Suprapubic skin (tissue), 4 donors: ENCODE measurements around the gene HOXA5. TPM values are rescaled to one million over a fixed set of nuclear protein-coding genes. Genes with fewer than 3 reads are reported as not detected.
A peak's percentile ranks its signal among the peaks of the same experiment; 100 is the strongest.

Source experiments
- DNase-seq, 2 donors: peaks; one replicate each; pipeline ENCODE4 v3.0.0-alpha.2; 2019; ENCODE audit warnings: low spot score in 2 of 2
- H3K27ac ChIP-seq: fragments of 200-600 bp; sonication (generic); one replicate; pipeline ENCODE4 v1.5.1; 2019
- H3K27me3 ChIP-seq: fragments of 200-600 bp; sonication (generic); one replicate; pipeline ENCODE4 v1.5.1; 2019
- H3K36me3 ChIP-seq: fragments of 200-600 bp; sonication (generic); one replicate; pipeline ENCODE4 v1.5.1; 2019
- H3K4me1 ChIP-seq: fragments of 200-600 bp; sonication (generic); one replicate; pipeline ENCODE4 v1.5.1; 2019
- H3K4me3 ChIP-seq: fragments of 200-600 bp; sonication (generic); one replicate; pipeline ENCODE4 v1.5.1; 2019; ENCODE audit warnings: mild to moderate bottlenecking
- H3K9me3 ChIP-seq: fragments of 200-600 bp; sonication (generic); one replicate; pipeline ENCODE4 v1.5.1; 2019
- EP300 ChIP-seq: sonication (generic); formaldehyde crosslinking; IDR thresholded peaks from one replicate; pipeline ENCODE4 v1.6.1; 2017; ENCODE audit warnings: antibody characterized with exemption
- POLR2A ChIP-seq, 2 donors: fragments of 450-650 bp; IDR thresholded peaks; one replicate each; pipeline ENCODE4 v1.6.1; 2017; ENCODE audit warnings: antibody characterized with exemption in 2 of 2, mild to moderate bottlenecking in 2 of 2, moderate library complexity in 2 of 2
- POLR2AphosphoS5 ChIP-seq, 3 donors: sonication (generic); formaldehyde crosslinking; IDR thresholded peaks; one replicate each; pipeline ENCODE4 v1.6.1; 2017; ENCODE audit warnings: antibody characterized with exemption in 3 of 3
- WGBS: methylation state at CpG from one replicate; pipeline ENCODE4 v1.1.5; 2018; 5-methylcytosine and 5-hydroxymethylcytosine counted together
- total RNA-seq, 4 donors: library from RNA; depleted of rRNA; stranded (reverse); fragments of >200 nt; gene quantifications; one replicate each; pipeline ENCODE4 v1.1.0, GENCODE V29; 2016
- TF ChIP-seq, protein P1 (sequence below), 2 donors: fragments of 200-600 bp in 1 of 2; fragments of 450-650 bp in 1 of 2; sonication (generic) in 1 of 2; IDR thresholded peaks; one replicate each; pipeline ENCODE4 v1.5.1; 2016 to 2019; ENCODE audit warnings: antibody characterized with exemption in 2 of 2, mild to moderate bottlenecking in 1 of 2, moderate library complexity in 1 of 2

Gene HOXA5
- total RNA-seq, 4 donors from 2014 or later = 4.7 to 16.3 (median 14.6) TPM

DNA sequence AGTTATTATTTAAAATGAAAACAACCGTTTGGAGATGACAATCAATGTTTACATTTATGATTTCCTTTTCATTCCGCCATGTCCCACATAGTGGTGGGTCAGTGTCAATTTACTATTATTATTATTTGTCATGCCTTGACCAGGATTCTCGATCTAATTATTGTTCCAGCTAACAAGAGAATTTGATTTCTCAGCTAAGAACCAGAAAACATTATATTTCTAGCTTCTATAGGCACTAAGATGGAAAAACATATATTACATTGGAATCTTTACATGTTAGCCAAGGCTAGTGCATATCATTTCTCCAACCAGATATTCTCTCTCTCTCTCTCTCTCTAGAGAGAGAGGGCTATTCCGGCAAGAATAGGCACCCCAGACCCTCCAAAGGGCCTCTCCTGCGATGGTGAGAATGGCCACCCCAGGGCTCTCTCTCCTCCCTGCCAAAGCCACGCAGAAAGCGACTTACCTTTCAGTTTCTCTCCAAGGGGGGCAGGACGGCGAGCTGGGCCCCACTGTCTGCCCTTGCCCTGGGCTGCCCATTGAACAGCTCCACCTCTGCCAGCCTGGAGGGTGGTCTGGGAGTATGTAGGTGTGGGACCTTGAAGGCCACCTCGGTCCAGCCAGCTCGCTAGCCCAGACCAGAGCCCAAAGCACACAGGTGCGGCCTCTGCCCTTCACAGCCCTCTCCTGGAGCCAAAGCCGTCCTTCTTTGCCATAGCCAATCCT lies 6.5 kb upstream of the HOXA5 start:
- no peak for TF ChIP-seq POLR2A (IDR thresholded peaks at IDR 0.05)
- no peak for TF ChIP-seq EP300
- TF ChIP-seq, protein P1, sequence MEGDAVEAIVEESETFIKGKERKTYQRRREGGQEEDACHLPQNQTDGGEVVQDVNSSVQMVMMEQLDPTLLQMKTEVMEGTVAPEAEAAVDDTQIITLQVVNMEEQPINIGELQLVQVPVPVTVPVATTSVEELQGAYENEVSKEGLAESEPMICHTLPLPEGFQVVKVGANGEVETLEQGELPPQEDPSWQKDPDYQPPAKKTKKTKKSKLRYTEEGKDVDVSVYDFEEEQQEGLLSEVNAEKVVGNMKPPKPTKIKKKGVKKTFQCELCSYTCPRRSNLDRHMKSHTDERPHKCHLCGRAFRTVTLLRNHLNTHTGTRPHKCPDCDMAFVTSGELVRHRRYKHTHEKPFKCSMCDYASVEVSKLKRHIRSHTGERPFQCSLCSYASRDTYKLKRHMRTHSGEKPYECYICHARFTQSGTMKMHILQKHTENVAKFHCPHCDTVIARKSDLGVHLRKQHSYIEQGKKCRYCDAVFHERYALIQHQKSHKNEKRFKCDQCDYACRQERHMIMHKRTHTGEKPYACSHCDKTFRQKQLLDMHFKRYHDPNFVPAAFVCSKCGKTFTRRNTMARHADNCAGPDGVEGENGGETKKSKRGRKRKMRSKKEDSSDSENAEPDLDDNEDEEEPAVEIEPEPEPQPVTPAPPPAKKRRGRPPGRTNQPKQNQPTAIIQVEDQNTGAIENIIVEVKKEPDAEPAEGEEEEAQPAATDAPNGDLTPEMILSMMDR (IDR thresholded peaks at IDR 0.05) = no peak
- peaks cover 14% of the 10 kb centered on the region for H3K27me3 ChIP-seq
- peaks cover 89% of the 10 kb centered on the region for H3K4me1 ChIP-seq
- peak; percentile 79 to 80 for DNase-seq
- WGBS = 32% methylated on average over 5 of the region's 13 CpGs
- peaks cover 8% of the 10 kb centered on the region for H3K36me3 ChIP-seq
- H3K9me3 ChIP-seq = no peaks in the 10 kb centered on the region
- peak overlapping the region; percentile 97 for H3K27ac ChIP-seq
- peak overlapping the region; percentile 53 for H3K4me3 ChIP-seq

DNA sequence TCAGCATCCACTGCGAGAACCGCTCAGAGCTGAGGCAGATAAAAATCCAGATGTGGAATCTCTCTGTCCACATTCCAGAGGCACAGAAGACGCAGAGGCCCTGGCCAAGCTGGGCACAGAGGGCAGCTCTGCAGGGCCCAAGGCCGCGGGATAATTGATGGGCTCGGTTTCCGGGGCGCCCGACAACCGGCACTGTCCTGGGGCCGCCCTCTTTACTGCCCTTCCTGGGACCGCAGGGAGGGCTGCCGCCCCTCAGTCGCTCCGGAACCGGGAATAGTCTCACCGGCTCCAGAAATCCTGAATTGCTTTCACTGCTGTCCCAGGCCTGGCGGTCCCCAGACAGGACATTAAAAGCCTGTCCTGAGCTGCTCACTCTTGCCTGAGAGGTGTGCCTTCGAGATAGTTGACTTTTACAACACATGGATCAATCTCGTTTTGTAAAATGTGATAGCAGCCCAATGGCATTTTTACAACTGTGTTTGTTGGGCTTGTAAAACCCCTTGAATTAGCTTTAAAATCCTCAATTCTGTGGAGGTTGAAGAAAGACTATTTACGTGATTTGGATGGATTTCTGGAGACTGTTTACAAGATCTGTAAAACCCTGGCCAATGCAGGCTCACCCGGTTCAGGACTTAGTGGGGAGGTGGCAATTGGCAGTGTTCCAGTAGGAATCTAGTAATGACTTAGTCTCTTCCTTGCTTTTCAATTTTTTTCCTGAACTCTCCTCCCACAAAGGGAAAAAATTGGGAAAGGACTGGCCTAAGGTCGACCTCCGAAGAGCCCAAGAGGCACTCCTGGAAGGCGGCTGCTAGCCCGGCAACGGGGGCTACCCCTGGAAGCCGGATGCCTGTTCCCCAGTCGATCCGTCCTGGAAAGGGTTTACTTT lies 5.5 kb upstream of the HOXA5 start:
- DNase-seq = no peak
- Histone ChIP-seq H3K9me3 (no peaks in the 10 kb centered on the region), H3K4me3 (peak overlapping the region; percentile 53), H3K36me3 (peaks cover 16% of the 10 kb centered on the region), H3K4me1 (peaks cover 85% of the 10 kb centered on the region), H3K27ac (peak overlapping the region; percentile 97), H3K27me3 (peaks cover 9% of the 10 kb centered on the region)
- 16% methylated on average over 16 of the region's 30 CpGs for WGBS
- TF ChIP-seq EP300 (no peak), POLR2AphosphoS5 (IDR thresholded peaks at IDR 0.05) (peak in 1 of 3 donors; percentile 8)

DNA sequence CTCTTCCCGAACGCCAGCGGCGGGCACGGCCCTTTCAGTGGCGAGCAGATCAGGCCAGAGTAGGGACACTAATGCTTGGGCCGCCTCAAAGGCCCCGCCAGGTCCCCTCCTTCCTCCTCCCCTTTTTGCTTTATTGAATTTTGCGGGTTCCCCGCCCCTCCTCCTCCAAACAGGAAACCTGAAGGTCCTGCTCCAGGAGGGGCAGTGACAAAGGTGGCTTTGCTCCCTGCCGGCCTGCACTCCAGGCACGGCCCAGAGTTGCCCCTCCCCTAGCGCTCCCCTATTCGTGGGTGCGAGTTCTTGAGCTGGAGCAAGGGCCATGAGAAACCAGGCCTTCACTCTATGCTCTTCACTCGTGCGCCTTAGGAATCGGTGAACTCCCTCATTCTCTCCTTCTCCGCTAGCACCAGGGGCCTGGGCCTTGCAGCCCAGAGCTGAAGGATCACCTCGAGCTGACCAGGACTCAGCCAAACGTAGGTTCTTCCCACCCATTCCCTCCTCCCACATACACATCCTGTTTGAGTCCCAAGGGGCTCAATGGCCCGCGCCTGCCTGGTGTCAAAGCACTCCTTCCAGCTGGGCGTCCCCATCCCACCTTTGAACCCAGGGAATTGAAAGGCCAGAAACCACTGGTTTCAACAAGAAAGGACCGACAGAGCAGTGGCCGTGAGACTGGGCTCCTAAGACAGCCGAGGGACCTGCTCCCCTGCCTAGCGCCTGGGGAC lies 4.7 kb upstream of the HOXA5 start:
- 8% methylated on average over 18 of the region's 28 CpGs for WGBS
- TF ChIP-seq, protein P1 (IDR thresholded peaks at IDR 0.05) = no peak
- TF ChIP-seq POLR2A (IDR thresholded peaks at IDR 0.05) (no peak), POLR2AphosphoS5 (IDR thresholded peaks at IDR 0.05) (no peak), EP300 (no peak)
- no peaks in the 10 kb centered on the region for H3K9me3 ChIP-seq
- peaks cover 16% of the 10 kb centered on the region for H3K36me3 ChIP-seq
- peak overlapping the region; percentile 53 for H3K4me3 ChIP-seq
- peak overlapping the region; percentile 97 for H3K27ac ChIP-seq
- peaks cover 79% of the 10 kb centered on the region for H3K4me1 ChIP-seq
- DNase-seq = peak; percentile 66 to 82
- H3K27me3 ChIP-seq = peaks cover 9% of the 10 kb centered on the region

DNA sequence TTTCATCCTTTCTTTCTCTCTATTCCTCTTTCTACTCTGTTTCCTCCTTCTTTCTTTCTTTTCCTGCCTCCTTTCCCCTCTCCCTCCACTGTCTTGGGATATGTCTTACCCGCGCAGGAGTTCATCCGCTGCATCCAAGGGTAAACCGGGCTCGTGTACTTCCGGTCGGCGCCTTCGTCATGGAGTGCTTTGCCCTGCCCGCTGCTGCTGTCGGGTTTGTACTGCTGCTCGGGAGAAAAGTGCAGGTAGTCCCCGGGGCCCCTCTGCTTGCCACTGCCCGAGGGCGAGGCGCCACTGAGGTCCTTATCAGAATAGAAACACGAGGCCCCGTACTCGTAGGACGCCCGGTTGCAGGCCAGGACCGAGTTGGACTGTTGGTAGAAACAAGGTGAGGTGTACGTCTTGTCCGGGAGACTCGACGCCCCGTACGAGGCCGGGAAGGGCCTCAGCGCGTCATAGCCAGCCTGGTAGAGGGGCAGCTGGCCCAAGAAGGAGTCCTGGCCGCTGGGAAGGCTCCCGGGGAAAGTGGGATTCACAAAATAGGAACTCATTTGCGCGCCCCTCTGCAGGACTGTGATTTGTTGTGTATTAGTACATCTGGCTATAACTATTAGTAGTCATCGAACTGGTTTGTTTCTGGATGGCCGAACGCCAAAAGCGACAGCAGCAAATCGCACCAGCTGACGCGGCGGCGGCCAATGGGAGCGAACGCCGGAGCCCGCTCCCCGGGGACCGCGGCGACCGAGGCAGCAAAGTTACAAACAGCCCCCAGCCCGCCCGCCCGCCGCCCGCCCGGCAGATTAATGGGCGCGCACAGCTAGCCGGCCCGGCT lies 3.9 kb upstream of the HOXA5 start, which contains the start of gene HOXA6:
HOXA6 (minus strand) TSS at position 576 of the 832 bp plus-strand sequence; CDS start at position 551, 25 bp downstream.
- peak; percentile 89 to 91 for DNase-seq
- no peaks in the 10 kb centered on the region for H3K9me3 ChIP-seq
- peak within 1 kb of the TSS; percentile 97 for H3K27ac ChIP-seq
- peak within 1 kb of the TSS; percentile 53 for H3K4me3 ChIP-seq
- peaks cover 16% of the 10 kb centered on the region for H3K36me3 ChIP-seq
- peaks cover 71% of the 10 kb centered on the region for H3K4me1 ChIP-seq
- 31% methylated on average over 15 of the region's 63 CpGs for WGBS
- peaks cover 4% of the 10 kb centered on the region for H3K27me3 ChIP-seq
- TF ChIP-seq POLR2AphosphoS5 (IDR thresholded peaks at IDR 0.05) (peak in 1 of 3 donors; percentile 11), POLR2A (IDR thresholded peaks at IDR 0.05) (no peak)

DNA sequence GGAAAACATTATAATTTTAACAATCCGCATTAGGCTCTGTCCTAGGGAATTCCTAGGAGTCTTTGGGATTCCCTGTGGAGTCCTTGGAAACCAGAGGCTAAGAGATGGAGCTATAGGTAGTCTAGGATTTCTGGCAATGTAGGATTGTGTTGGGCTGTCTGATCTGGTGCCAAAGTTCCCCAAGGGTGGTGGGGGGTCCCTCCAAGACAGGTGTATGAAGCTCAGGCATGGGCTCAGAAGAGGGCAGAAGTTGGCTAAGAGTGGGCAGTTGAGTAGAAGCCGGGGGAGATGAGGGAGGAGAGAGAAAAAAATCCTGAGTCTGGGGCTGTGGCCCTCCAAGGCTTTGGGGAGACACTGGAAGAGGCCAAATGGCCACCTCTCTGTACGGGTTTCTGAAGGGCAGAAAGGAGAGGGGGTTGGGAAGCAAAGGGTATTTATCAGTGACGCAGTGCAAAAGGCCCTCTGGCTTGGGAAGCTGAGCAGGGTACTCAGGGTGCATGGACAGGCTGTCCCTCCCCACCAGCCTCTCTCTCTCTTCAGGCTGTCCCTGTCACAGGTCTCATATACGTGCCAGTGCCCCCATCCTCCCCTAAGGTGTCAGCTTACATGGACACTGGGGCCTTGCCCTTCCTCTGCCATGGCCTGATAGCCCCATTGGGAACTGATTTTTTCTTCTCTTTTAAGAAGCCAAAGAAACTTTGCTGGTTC lies 3.2 kb upstream of the HOXA5 start:
- Histone ChIP-seq H3K4me3 (peak overlapping the region; percentile 53), H3K9me3 (no peaks in the 10 kb centered on the region), H3K4me1 (peaks cover 69% of the 10 kb centered on the region), H3K36me3 (peaks cover 16% of the 10 kb centered on the region), H3K27me3 (peaks cover 4% of the 10 kb centered on the region), H3K27ac (peak overlapping the region; percentile 97)
- 77% methylated on average over 5 of the region's 5 CpGs for WGBS
- DNase-seq = no peak
- TF ChIP-seq, protein P1 (IDR thresholded peaks at IDR 0.05) = no peak
- TF ChIP-seq POLR2A (IDR thresholded peaks at IDR 0.05) (no peak), EP300 (no peak), POLR2AphosphoS5 (IDR thresholded peaks at IDR 0.05) (no peak)
